HG02938 (cell line): ENCODE measurements around the gene EEF1AKMT3.

Experiments used
- ATAC-seq: cut with Tn5 transposase; IDR thresholded peaks from one replicate; pipeline ENCODE4 v1.9.1; 2021; ENCODE audit warnings: mild to moderate bottlenecking, moderate library complexity; ENCODE audit not compliant: unreplicated experiment

Gene EEF1AKMT3

GRCh38 chr12:57750561-57751431 is 21.6 kb upstream of the EEF1AKMT3 start:
- ATAC-seq, result no peak

GRCh38 chr12:57751432-57751787 is 21.0 kb upstream of the EEF1AKMT3 start:
- no peak for ATAC-seq

- peak; percentile 71 for ATAC-seq
Measured at GRCh38 chr12:57751788-57752667, 20.4 kb upstream of the EEF1AKMT3 start, which contains the start of gene CDK4. CDK4 (minus strand) TSS chr12:57752310; CDS start chr12:57751717, 593 bp downstream.

GRCh38 chr12:57752668-57753000 is 19.8 kb upstream of the EEF1AKMT3 start:
- peak; percentile 3 for ATAC-seq

GRCh38 chr12:57753756-57754337 is 18.6 kb upstream of the EEF1AKMT3 start:
- ATAC-seq, result no peak

GRCh38 chr12:57754411-57755193 is 17.8 kb upstream of the EEF1AKMT3 start, which contains the start of gene MARCHF9:
MARCHF9 (plus strand) TSS chr12:57755103; CDS start chr12:57755529, 426 bp downstream.
- no peak for ATAC-seq

GRCh38 chr12:57755194-57755453 is 17.3 kb upstream of the EEF1AKMT3 start:
- ATAC-seq, result no peak

- ATAC-seq, result no peak
Measured at GRCh38 chr12:57755454-57756372, 16.7 kb upstream of the EEF1AKMT3 start.

- ATAC-seq, result no peak
Measured at GRCh38 chr12:57756406-57757341, 15.7 kb upstream of the EEF1AKMT3 start.

- ATAC-seq, result no peak
Measured at GRCh38 chr12:57757771-57758170, 14.6 kb upstream of the EEF1AKMT3 start.

- no peak for ATAC-seq
Measured at GRCh38 chr12:57758552-57759359, 13.7 kb upstream of the EEF1AKMT3 start.

- ATAC-seq, result no peak
Measured at GRCh38 chr12:57759360-57759980, 12.9 kb upstream of the EEF1AKMT3 start.

- no peak for ATAC-seq
Measured at GRCh38 chr12:57760347-57760982, 11.9 kb upstream of the EEF1AKMT3 start.

- ATAC-seq, result no peak
Measured at GRCh38 chr12:57761391-57761998, 10.9 kb upstream of the EEF1AKMT3 start.

GRCh38 chr12:57762463-57762862 is 10.0 kb upstream of the EEF1AKMT3 start:
- no peak for ATAC-seq

- ATAC-seq, result no peak
Measured at GRCh38 chr12:57763881-57764661, 8.3 kb upstream of the EEF1AKMT3 start.
